Measurements from ENCODE around the gene STOML1.
A peak's percentile ranks its signal among the peaks of the same experiment; 100 is the strongest.
"Not testable (repeated sequence)": the region's sequence is repeated elsewhere in the genome, so short reads cannot be mapped to it uniquely, and the experiment has no call there.

Gene STOML1

GRCh38 chr15:73981761-73982221 is 10.3 kb downstream of the STOML1 start:
- no peaks in the 10 kb centered on the region for H3K79me2 ChIP-seq (ENCODE audit: insufficient read depth, low read depth)
- H3K36me3 ChIP-seq (ENCODE audit: insufficient read depth), result no peaks in the 10 kb centered on the region
- TF ChIP-seq CTCF (conservative IDR thresholded peaks at IDR 0.05; ENCODE audit: low read depth, low read length), result no peak
- H2AFZ ChIP-seq (ENCODE audit: low read depth), result no peak overlapping the region
- H4K20me1 ChIP-seq (ENCODE audit: insufficient read depth), result no peaks in the 10 kb centered on the region
- H3K4me2 ChIP-seq, result peak overlapping the region; percentile 19; the same call in 1 of the 2 replicates
- H3K9ac ChIP-seq, result no peak overlapping the region
- peaks cover 52% of the 10 kb centered on the region for H3K4me1 ChIP-seq (ENCODE audit: low read depth, poor library complexity, severe bottlenecking)
- H3K27ac ChIP-seq, result no peak overlapping the region
- H3K27me3 ChIP-seq (ENCODE audit: insufficient read depth, low read depth), result no peaks in the 10 kb centered on the region
- H3K4me3 ChIP-seq (IDR thresholded peaks at IDR 0.05; ENCODE audit: insufficient read depth, low read depth, low read length), result no peak overlapping the region

DNA sequence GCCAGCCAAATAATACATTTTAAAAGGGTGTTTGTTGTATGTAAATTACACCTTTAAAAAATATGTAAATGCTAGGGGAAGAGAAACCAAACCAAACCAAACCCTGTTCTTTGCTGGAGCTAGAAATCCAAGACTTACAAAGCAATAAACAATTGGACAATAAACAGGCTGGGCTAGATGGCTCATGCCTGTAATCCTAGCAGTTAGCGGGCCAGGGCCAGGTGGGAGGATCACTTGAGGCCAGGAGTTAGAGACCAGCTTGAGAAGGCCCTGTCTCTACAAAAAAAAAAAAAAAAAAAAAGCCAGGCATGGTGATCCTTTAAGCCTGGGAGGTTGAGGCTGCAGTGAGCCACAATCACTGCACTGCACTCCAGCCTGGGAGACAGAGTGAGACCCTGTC is 12.5 kb downstream of the STOML1 start:
- H3K27ac ChIP-seq, result no peak overlapping the region
- H3K4me1 ChIP-seq (ENCODE audit: low read depth, poor library complexity, severe bottlenecking), result peaks cover 30% of the 10 kb centered on the region
- TF ChIP-seq CTCF (conservative IDR thresholded peaks at IDR 0.05; ENCODE audit: low read depth, low read length), result no peak
- H3K27me3 ChIP-seq (ENCODE audit: insufficient read depth, low read depth), result no peaks in the 10 kb centered on the region
- no peak overlapping the region for H3K4me3 ChIP-seq (IDR thresholded peaks at IDR 0.05; ENCODE audit: insufficient read depth, low read depth, low read length)
- no peaks in the 10 kb centered on the region for H3K36me3 ChIP-seq (ENCODE audit: insufficient read depth)
- H3K9ac ChIP-seq, result no peak overlapping the region
- H2AFZ ChIP-seq (ENCODE audit: low read depth), result no peak overlapping the region
- H3K4me2 ChIP-seq, result no peak overlapping the region
- no peaks in the 10 kb centered on the region for H4K20me1 ChIP-seq (ENCODE audit: insufficient read depth)
- no peaks in the 10 kb centered on the region for H3K79me2 ChIP-seq (ENCODE audit: insufficient read depth, low read depth)

GRCh38 chr15:73978896-73979295 is 13.2 kb downstream of the STOML1 start:
- TF ChIP-seq CTCF (conservative IDR thresholded peaks at IDR 0.05; ENCODE audit: low read depth, low read length), result no peak
- Histone ChIP-seq H3K4me3 (IDR thresholded peaks at IDR 0.05; ENCODE audit: insufficient read depth, low read depth, low read length) (no peak overlapping the region), H2AFZ (ENCODE audit: low read depth) (no peak overlapping the region), H3K9ac (no peak overlapping the region), H4K20me1 (ENCODE audit: insufficient read depth) (no peaks in the 10 kb centered on the region), H3K36me3 (ENCODE audit: insufficient read depth) (no peaks in the 10 kb centered on the region), H3K4me1 (ENCODE audit: low read depth, poor library complexity, severe bottlenecking) (peaks cover 23% of the 10 kb centered on the region), H3K4me2 (no peak overlapping the region), H3K79me2 (ENCODE audit: insufficient read depth, low read depth) (no peaks in the 10 kb centered on the region), H3K27ac (no peak overlapping the region), H3K27me3 (ENCODE audit: insufficient read depth, low read depth) (no peaks in the 10 kb centered on the region)

DNA sequence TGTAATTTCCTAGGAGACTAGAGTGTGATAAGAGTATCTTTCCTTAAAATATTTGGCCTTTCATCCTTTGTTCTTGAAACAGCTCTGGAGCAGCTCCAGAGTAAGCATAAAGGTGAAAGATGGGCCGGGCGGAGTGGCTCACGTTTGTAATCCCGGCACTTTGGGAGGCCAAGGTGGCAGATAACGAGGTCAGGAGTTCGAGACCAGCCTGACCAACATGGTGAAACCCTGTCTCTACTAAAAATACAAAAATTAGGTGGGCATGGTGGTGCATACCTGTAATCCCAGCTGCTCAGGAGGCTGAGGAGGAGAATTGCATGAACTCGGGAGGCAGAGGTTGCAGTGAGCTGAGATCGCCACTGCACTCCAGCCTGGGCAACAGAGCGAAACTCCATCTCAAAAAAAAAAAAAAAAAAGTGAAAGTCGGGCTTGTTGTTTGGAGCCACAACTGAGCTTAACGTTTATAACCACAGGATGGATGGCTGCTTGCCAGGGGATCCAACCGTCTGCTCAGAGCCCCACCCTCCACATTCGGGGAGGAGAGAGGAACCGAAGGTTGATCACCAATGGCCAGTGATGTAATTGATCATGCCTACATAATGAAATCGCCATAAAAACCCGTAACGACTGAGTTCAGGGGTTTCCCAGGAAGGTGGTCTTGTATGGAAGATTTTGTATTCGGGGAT is 16.5 kb downstream of the STOML1 start:
- H3K27ac ChIP-seq; H3K4me1 ChIP-seq (ENCODE audit: low read depth, poor library complexity, severe bottlenecking); H4K20me1 ChIP-seq (ENCODE audit: insufficient read depth); H3K9ac ChIP-seq; H3K4me3 ChIP-seq (IDR thresholded peaks at IDR 0.05; ENCODE audit: insufficient read depth, low read depth, low read length); H3K36me3 ChIP-seq (ENCODE audit: insufficient read depth); H3K79me2 ChIP-seq (ENCODE audit: insufficient read depth, low read depth); H3K4me2 ChIP-seq; H3K27me3 ChIP-seq (ENCODE audit: insufficient read depth, low read depth); H2AFZ ChIP-seq (ENCODE audit: low read depth): not testable (repeated sequence)

DNA sequence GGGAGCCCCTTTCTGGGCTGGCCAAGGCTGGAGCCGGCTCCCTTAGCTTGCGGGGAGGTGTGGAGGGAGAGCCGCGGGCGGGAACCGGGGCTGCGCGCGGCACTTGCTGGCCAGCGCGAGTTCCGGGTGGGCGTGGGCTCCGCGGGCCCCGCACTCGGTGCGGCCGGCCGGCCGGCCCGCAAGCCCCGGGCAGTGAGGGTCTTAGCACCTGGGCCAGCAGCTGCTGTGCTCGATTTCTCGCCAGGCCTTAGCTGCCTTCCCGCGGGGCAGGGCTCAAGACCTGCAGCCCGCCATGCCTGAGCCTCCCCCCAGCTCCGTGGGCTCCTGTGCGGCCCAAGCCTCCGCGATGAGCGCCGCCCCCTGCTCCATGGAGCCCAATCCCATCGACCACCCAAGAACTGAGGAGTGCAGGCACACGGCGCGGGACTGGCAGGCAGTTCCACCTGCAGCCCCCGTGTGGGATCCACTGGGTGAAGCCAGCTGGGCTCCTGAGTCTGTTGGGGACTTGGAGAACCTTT is 18.4 kb downstream of the STOML1 start:
- H3K79me2 ChIP-seq (ENCODE audit: insufficient read depth, low read depth); H3K4me3 ChIP-seq (IDR thresholded peaks at IDR 0.05; ENCODE audit: insufficient read depth, low read depth, low read length); H3K27me3 ChIP-seq (ENCODE audit: insufficient read depth, low read depth); H3K36me3 ChIP-seq (ENCODE audit: insufficient read depth); H3K27ac ChIP-seq; H3K9ac ChIP-seq; H4K20me1 ChIP-seq (ENCODE audit: insufficient read depth); H3K4me1 ChIP-seq (ENCODE audit: low read depth, poor library complexity, severe bottlenecking): not testable (repeated sequence)
- Histone ChIP-seq H2AFZ (ENCODE audit: low read depth) (peak overlapping the region; percentile 92), H3K4me2 (peak overlapping the region; percentile 46; the same call in 1 of the 2 replicates)
